Stomach (tissue), 9 donors: Measurements from ENCODE around the gene ACOXL. TPM values are rescaled to one million over a fixed set of nuclear protein-coding genes. Genes with fewer than 3 reads are reported as not detected.

ENCODE experiments used
- DNase-seq, 2 donors: peaks; one replicate each; pipeline versions ENCODE4 v3.0.0 to v3.0.0-alpha.2; 2013 to 2019
- H3K27ac ChIP-seq, 5 donors: fragments of 200-600 bp in 4 of 5; sonication (generic) in 4 of 5; one replicate each; pipeline ENCODE4 v1.5.1; 2013 to 2019; ENCODE audit warnings: mild to moderate bottlenecking in 1 of 5, moderate library complexity in 1 of 5
- H3K27me3 ChIP-seq, 3 donors: fragments of 200-600 bp; sonication (generic); one replicate each; pipeline ENCODE4 v1.5.1; 2017 to 2019; ENCODE audit warnings: mixed run types in 1 of 3
- H3K36me3 ChIP-seq, 4 donors: fragments of 200-600 bp; sonication (generic); 1 replicate in 3 of 4; 2 replicates in 1 of 4; pipeline ENCODE4 v1.5.1; 2016 to 2019
- H3K4me1 ChIP-seq, 4 donors: fragments of 200-600 bp; sonication (generic); one replicate each; pipeline ENCODE4 v1.5.1; 2016 to 2019
- H3K4me3 ChIP-seq, 4 donors: fragments of 200-600 bp; sonication (generic) in 3 of 4; one replicate each; pipeline ENCODE4 v1.5.1; 2016 to 2019; ENCODE audit warnings: mild to moderate bottlenecking in 1 of 4
- H3K9me3 ChIP-seq, 4 donors: fragments of 200-600 bp; sonication (generic); one replicate each; pipeline ENCODE4 v1.5.1; 2016 to 2019
- CTCF ChIP-seq, 7 experiments: fragments of 450-650 bp in 4 of 7; fragments of 200-600 bp in 3 of 7; sonication (generic) in 3 of 7; IDR thresholded peaks; one replicate each; pipeline ENCODE4 v1.5.1; 2016 to 2019; ENCODE audit warnings: antibody characterized with exemption in 7 of 7, control low read depth in 2 of 7, mild to moderate bottlenecking in 1 of 7
- EP300 ChIP-seq: sonication (generic); formaldehyde crosslinking; IDR thresholded peaks from one replicate; pipeline ENCODE4 v1.6.1; 2017; ENCODE audit warnings: antibody characterized with exemption
- POLR2A ChIP-seq, 4 donors: fragments of 450-650 bp; IDR thresholded peaks; one replicate each; pipeline ENCODE4 v1.6.1; 2016; ENCODE audit warnings: antibody characterized with exemption in 4 of 4, control low read depth in 2 of 4, mild to moderate bottlenecking in 1 of 4, moderate library complexity in 1 of 4
- POLR2AphosphoS5 ChIP-seq, 3 donors: sonication (generic); formaldehyde crosslinking; IDR thresholded peaks; one replicate each; pipeline ENCODE4 v1.6.1; 2016; ENCODE audit warnings: antibody characterized with exemption in 3 of 3
- WGBS, 5 donors: extraction: QIAGEN DNeasy Blood & Tissue Kit in 3 of 5; methylation state at CpG; one replicate each; pipeline versions ENCODE4 v1.1.5 to v1.1.7; 2013 to 2018; 5-methylcytosine and 5-hydroxymethylcytosine counted together
- intact Hi-C: fragments of 100-400 bp; cut with DNase I; formaldehyde crosslinking; loops from one replicate; pipeline ENCODE4 v1.15.1; 2023; ENCODE audit warnings: low total_unique reads
- polyA plus RNA-seq, 3 donors: library from polyadenylated mRNA; stranded (reverse); fragments of 200-250 nt; gene quantifications; one replicate each; pipeline ENCODE4 v1.2.3, GENCODE V29; 2013
- total RNA-seq, 5 donors: library from RNA; depleted of rRNA; stranded (reverse); fragments of >200 nt; gene quantifications; one replicate each; pipeline versions ENCODE4 v1.1.0 to v1.2.3, GENCODE V29; 2014 to 2016
- donor health status: healthy with polysubstance abuse.
- donor health status: Bipolar disorder and iron deficiency.
- donor health status: healthy.

ACOXL gene
- total and polyA plus RNA-seq, 8 donors = 0.10 to 1.3 (median 0.45) TPM; not detected in 3

- H3K27me3 ChIP-seq = no peaks in the 10 kb centered on the region
- intact Hi-C loops = no loop called here
- no peak for DNase-seq
- 70 to 91% (median 88%) methylated on average over 3 of the region's 3 CpGs for WGBS, 5 donors
- no peak overlapping the region for H3K27ac ChIP-seq
- no peaks in the 10 kb centered on the region for H3K4me1 ChIP-seq
- H3K4me3 ChIP-seq = no peak overlapping the region
- H3K9me3 ChIP-seq = no peaks in the 10 kb centered on the region
- H3K36me3 ChIP-seq = no peaks in the 10 kb centered on the region
- TF ChIP-seq POLR2AphosphoS5 (IDR thresholded peaks at IDR 0.05) (no peak), POLR2A (IDR thresholded peaks at IDR 0.05) (no peak), EP300 (no peak), CTCF (IDR thresholded peaks at IDR 0.05) (no peak)
These were observed 48.1 kb downstream of the ACOXL start for GRCh38 chr2:110780461-110780860.

- DNase-seq = no peak
- no peak overlapping the region for H3K27ac ChIP-seq
- 65 to 82% (median 79%) methylated on average over 3 of the region's 3 CpGs for WGBS, 5 donors
These were observed 51.0 kb downstream of the ACOXL start for GRCh38 chr2:110783196-110783873.

GRCh38 chr2:110784047-110784631, 51.8 kb downstream of the ACOXL start:
- TF ChIP-seq POLR2A (IDR thresholded peaks at IDR 0.05) (no peak), EP300 (no peak), CTCF (IDR thresholded peaks at IDR 0.05) (no peak), POLR2AphosphoS5 (IDR thresholded peaks at IDR 0.05) (no peak)
- WGBS, 5 donors = 88 to 93% (median 90%) methylated on average over 10 of the region's 10 CpGs
- no peaks in the 10 kb centered on the region for H3K9me3 ChIP-seq

More at GRCh38 chr2:110783196-110783873, 51.0 kb downstream of the ACOXL start:
- Histone ChIP-seq H3K4me3 (no peak overlapping the region), H3K36me3 (no peaks in the 10 kb centered on the region), H3K9me3 (no peaks in the 10 kb centered on the region), H3K4me1 (no peaks in the 10 kb centered on the region), H3K27me3 (no peaks in the 10 kb centered on the region)
- TF ChIP-seq POLR2AphosphoS5 (IDR thresholded peaks at IDR 0.05) (no peak), CTCF (IDR thresholded peaks at IDR 0.05) (no peak), POLR2A (IDR thresholded peaks at IDR 0.05) (no peak), EP300 (no peak)
- intact Hi-C loops = no loop called here

GRCh38 chr2:110785439-110785838, 53.1 kb downstream of the ACOXL start:
- no peaks in the 10 kb centered on the region for H3K4me1 ChIP-seq
- H3K4me3 ChIP-seq = no peak overlapping the region
- no peaks in the 10 kb centered on the region for H3K27me3 ChIP-seq
- DNase-seq = no peak
- TF ChIP-seq POLR2A (IDR thresholded peaks at IDR 0.05) (no peak), EP300 (no peak), CTCF (IDR thresholded peaks at IDR 0.05) (no peak), POLR2AphosphoS5 (IDR thresholded peaks at IDR 0.05) (no peak)
- no peaks in the 10 kb centered on the region for H3K36me3 ChIP-seq
- no peak overlapping the region for H3K27ac ChIP-seq
- WGBS, 5 donors = 97 to 100% (median 99%) methylated on average over 2 of the region's 2 CpGs
- no peaks in the 10 kb centered on the region for H3K9me3 ChIP-seq
- intact Hi-C loops = no loop called here

More at GRCh38 chr2:110784047-110784631, 51.8 kb downstream of the ACOXL start:
- DNase-seq = no peak
- Histone ChIP-seq H3K36me3 (no peaks in the 10 kb centered on the region), H3K4me3 (no peak overlapping the region), H3K27ac (no peak overlapping the region), H3K4me1 (no peaks in the 10 kb centered on the region), H3K27me3 (no peaks in the 10 kb centered on the region)
- intact Hi-C loops = no loop called here
